NCI-H748 treated with DMSO at 0.1 percent for 48 hours (cell line): ENCODE measurements around the gene TTLL11.

Source experiments
- DNase-seq: peaks from one replicate; lab custom pipeline; 2025; lab: John Stamatoyannopoulos, UW

Gene TTLL11

GRCh38 chr9:122110100-122110833 lies 17.2 kb upstream of the TTLL11 start:
- DNase-seq, result no peak

DNA sequence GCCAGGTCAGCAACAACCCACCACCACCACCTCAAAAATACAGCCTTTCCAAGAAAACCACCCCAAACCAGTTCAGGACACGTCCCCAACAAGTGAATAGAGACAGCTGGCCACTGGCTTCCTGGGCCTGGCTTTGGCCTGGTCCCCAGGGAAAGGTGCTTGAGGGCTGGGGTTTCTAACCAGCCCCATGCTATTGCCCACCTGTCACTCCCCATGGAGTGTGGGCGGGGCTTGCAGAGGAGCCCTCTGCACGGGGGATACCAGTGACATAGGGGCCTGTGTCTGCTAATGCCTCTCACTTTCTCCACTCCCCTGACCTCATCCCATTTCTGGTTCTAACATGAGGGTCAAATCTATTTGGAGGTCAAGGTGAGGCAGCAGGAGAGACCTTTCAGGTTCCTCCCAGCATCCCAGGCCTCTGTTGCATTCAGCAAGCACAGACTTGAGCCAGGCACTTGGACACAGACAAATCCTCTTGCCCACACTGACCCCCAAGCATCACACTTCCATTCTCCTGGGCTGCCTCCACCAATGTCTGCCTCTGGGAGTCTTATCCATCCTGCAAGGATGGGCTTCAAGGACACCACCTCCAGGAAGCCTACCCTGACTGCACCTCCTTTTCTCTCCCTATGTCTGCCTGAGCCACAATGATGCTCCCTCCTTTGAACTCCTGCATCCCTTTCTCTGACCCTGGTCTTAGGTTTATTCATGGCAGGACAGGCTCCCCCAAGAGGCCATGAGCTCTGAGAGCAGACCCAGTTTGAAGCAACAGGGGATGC lies 16.1 kb upstream of the TTLL11 start:
- no peak for DNase-seq

- DNase-seq, result no peak
These were observed 14.2 kb upstream of the TTLL11 start for GRCh38 chr9:122107291-122107805.

GRCh38 chr9:122106576-122106975 lies 13.5 kb upstream of the TTLL11 start:
- no peak for DNase-seq

- no peak for DNase-seq
These were observed 10.9 kb upstream of the TTLL11 start for GRCh38 chr9:122103985-122104384.

DNA sequence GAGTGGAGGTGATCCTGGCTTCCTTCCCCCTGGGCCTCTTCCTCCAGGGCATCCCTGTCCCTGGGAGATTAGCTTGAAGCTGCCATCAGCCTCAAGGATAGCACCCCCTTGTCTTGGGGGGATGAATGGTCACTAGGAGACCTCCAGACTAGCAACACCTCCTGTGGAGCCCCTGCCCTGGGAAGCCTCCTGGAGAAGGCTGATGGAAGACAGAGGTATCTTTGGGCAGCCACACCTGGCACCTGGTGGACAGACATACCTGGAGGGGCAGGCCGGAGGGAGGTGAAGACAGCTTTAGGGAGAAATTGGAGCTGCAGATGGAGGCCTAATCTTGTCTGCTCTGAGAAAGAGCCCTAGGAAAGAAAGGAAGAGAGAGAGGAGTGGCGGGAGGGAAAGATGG lies 9.0 kb upstream of the TTLL11 start:
- DNase-seq, result no peak

DNA sequence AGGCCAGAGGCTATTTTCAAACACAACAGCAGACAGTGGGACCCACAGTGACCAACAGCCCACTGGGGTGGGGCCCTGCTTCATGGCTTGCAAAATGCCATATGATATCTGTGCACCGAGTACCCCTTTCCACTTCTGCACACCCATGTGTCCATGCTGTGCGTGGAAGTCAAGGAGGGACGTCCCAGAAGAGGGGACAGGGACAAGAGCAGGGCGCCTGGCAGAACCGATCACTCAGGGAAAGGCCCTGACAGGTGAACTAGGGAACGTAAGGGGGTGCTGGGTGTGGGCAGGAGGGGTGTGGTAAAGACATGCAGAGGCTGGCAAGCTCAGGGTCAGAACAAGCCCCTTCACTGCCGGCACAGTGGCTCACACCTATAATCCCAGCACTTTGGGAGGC lies 7.6 kb upstream of the TTLL11 start:
- DNase-seq, result no peak

DNA sequence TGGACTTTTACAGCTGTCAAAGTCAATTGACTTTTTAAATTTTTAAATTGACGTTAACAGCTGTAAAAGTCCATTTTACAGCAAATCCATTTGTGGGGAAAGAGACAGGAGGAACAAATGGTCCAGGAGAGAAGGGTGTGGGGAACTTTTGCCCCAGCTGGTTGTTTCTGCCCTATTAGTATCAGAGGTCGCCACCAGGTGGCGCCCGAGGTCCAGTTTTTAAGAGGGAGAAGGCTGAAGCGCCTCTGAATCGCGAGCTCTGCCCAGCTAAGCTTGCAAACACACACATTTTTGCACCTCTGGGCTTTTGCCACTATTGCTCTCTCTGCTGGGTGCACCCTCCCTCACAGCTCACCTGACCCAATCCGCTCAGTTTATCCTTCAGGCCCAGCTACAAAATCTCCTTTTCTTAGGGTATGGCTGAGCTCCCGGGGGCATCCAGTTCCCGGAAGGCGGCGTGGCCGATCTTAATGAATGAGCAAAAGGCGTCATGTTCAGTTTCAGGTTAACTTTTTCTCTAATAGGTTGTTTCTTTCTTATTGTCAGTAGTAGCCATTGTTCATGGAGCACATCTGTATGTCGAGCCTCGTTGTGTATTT lies 6.3 kb upstream of the TTLL11 start:
- peak; percentile 20 for DNase-seq

- DNase-seq, result no peak
These were observed 4.7 kb upstream of the TTLL11 start for GRCh38 chr9:122097679-122098315.

- no peak for DNase-seq
These were observed 3.7 kb upstream of the TTLL11 start for GRCh38 chr9:122096620-122097415.

GRCh38 chr9:122095010-122095767 lies 2.1 kb upstream of the TTLL11 start:
- DNase-seq, result peak; percentile 61

DNA sequence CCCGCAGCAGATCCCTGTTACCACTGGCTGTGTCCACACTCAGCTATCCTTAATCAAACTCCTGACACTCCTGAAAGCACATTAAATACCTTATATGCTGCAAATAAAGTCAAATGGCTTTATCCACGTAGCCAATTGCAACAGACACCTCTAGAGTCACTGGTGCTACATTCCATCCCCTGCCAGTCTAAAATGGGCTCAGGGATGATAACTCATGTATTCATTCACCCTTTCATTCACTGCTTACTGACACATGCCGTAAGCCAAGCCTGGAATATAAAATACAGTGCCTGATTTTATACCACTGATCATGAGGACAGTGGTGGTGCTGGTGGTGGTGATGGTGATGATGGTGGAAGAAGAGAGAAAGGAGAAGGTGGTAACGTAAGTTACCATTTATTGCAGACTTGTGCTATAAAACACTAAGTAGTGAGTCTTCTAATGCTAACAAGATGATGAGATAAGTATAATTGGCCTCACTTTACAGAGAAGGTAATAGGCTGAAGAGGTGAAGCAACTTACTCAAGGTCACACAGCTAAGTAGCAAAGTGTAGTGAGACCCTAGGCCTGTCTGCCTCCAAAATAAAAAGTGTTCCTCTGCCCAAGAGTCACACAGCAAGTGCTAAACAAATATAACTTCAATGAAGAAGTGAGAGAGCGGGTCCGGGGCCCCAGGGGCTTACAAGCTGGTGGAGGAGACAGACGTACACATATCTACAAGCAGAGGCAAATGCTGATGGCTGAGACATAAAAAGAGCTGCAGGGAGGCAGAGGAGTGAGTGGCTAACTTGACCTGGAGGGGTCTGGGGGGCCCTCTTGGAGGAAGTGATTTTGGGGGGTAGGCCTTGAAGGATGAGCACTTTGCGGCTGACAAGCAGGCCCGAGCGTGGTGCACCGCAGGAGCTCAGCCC lies 1.2 kb downstream of the TTLL11 start:
- no peak for DNase-seq

- DNase-seq, result no peak
These were observed 2.1 kb downstream of the TTLL11 start for GRCh38 chr9:122090981-122091380.

DNA sequence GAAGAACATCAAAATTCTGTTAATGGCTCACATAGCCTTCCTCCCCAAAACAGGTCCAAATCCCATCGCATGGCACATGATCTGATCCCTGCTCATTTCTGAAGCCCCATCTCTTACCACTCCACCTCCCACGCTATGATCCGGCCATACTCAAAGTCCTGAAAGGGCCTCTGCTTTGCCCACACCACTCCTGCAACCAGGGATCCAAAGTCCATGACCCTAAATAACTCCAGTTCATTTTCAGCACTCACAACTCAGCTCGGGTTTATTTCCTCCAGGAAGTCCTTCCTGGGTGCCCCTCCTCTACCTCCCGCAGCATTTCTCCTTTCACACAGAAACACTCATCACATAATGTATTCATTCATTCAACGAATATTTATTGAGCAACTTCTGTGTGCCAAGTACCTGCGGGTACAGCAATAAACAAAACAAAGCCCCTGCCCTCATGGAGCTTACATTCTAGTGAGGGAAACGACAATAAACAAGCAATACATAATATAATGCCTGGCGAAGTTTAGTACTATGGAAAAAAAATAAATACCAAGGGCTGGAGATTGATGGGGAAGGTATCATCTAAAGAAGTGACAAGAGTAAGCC lies 2.7 kb downstream of the TTLL11 start:
- no peak for DNase-seq

GRCh38 chr9:122088880-122089706 lies 4.0 kb downstream of the TTLL11 start:
- no peak for DNase-seq

- no peak for DNase-seq
These were observed 5.5 kb downstream of the TTLL11 start for GRCh38 chr9:122087406-122088200.

DNA sequence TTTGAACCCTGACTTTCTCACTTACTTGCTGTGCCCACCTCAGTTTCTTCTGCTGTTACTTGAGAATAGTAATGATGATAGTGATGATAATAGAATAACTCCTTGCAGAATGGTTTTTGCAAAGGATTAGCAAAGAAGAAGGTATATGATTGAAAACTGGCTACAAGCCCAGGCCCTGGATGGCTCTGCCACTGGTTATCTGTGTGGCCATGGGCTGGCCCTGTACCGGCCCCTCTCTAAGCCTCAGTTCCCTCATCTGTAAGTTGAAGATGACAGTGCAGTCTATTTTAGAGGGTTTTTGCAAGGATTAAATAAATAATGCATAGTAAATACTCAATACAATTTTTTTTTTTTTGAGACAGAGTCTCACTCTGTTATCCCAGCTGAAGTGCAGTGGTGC lies 6.2 kb downstream of the TTLL11 start:
- DNase-seq, result no peak

GRCh38 chr9:122085260-122085659 lies 7.8 kb downstream of the TTLL11 start:
- DNase-seq, result no peak
